Measurements from ENCODE around the gene LAMA5.

- TF ChIP-seq CTCF (IDR thresholded peaks at IDR 0.05; ENCODE audit: insufficient read depth, low read length, poor library complexity, severe bottlenecking): no peak
- no peak for TF ChIP-seq EZH2phosphoT487 (conservative IDR thresholded peaks at IDR 0.05; ENCODE audit: low read length)
Measured at GRCh38 chr20:62323146-62323979, 43.7 kb downstream of the LAMA5 start.

Measured in SU-DHL-6 (cell line).